ENCODE results near the gene SKOR2.

The SKOR2 gene, protein sequence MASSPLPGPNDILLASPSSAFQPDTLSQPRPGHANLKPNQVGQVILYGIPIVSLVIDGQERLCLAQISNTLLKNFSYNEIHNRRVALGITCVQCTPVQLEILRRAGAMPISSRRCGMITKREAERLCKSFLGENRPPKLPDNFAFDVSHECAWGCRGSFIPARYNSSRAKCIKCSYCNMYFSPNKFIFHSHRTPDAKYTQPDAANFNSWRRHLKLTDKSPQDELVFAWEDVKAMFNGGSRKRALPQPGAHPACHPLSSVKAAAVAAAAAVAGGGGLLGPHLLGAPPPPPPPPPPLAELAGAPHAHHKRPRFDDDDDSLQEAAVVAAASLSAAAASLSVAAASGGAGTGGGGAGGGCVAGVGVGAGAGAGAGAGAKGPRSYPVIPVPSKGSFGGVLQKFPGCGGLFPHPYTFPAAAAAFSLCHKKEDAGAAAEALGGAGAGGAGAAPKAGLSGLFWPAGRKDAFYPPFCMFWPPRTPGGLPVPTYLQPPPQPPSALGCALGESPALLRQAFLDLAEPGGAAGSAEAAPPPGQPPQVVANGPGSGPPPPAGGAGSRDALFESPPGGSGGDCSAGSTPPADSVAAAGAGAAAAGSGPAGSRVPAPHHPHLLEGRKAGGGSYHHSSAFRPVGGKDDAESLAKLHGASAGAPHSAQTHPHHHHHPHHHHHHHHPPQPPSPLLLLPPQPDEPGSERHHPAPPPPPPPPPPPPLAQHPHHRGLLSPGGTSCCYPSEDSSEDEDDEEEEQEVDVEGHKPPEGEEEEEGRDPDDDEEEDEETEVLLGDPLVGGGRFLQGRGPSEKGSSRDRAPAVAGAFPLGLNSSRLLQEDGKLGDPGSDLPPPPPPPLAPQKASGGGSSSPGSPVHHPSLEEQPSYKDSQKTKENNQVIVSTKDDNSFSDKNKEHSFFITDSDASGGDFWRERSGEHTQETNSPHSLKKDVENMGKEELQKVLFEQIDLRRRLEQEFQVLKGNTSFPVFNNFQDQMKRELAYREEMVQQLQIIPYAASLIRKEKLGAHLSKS

DNA sequence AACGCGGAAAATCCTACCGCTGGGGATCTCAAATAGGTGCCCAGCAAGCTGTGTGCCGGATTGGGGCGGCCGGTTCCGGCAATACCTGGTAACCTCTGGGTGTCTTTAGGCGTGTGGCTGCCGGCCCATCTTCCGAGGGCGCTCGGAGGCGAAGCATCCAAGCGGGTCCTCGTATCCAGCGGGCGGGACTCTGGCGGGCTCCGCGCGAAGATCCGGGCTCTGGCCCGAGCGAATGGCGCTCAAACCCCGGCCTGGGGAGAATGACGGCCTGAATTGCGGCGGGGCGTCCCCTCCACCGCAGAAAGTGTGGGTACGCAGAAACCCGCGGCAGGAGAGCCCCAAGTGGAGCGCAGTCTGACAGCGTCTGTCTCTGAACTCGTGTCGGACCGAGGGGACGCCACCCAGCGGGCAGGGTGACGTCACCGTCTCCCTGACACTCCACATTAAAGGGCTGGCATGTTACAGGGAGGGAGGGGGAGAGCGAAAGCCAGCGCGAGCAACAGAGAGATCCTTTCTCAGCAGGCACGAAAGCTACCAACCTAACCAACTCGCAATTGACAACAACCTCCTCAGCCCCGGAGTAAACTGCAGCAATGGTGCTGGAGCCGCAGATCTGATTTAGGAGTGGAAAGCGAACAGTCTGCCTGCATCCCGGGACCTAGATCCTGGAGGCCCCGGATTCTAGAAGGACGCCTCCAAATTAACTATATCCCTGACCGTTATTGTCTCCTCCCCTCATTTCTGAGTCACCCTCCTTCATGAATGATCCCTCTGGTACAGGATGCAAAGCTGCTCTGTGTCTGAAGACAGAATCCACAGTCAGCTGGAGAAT lies at the start of gene SKOR2:
TSS of gene SKOR2 (minus strand) at position 372 of the 832 bp plus-strand sequence. CDS start 2,477 bp downstream, outside the sequence.
- Histone ChIP-seq H3K27me3 (ENCODE audit: low read depth, low read length) (peaks cover 47% of the 10 kb centered on the region), H3K36me3 (replicated peaks; ENCODE audit: low read depth, low read length) (no peaks in the 10 kb centered on the region), H3K4me2 (ENCODE audit: low read length) (no peak within 1 kb of the TSS), H3K4me3 (ENCODE audit: low read length) (no peak within 1 kb of the TSS), H3K4me1 (ENCODE audit: low read length) (no peaks in the 10 kb centered on the region), H3K9me3 (ENCODE audit: insufficient read depth, low read length) (no peaks in the 10 kb centered on the region), H3K79me2 (ENCODE audit: low read length) (no peaks in the 10 kb centered on the region), H3K9ac (ENCODE audit: low read length) (no peak within 1 kb of the TSS), H3K27ac (ENCODE audit: low read length) (no peak within 1 kb of the TSS), H2AFZ (ENCODE audit: low read depth, low read length) (no peak within 1 kb of the TSS), H4K20me1 (ENCODE audit: insufficient read depth, low read length) (0 out of 2 replicates have a peak, but pooled peaks cover 6% of the 10 kb centered on the region)
- TF ChIP-seq EZH2phosphoT487 (IDR thresholded peaks at IDR 0.05; ENCODE audit: low read depth): no peak
- TF ChIP-seq, protein P1, sequence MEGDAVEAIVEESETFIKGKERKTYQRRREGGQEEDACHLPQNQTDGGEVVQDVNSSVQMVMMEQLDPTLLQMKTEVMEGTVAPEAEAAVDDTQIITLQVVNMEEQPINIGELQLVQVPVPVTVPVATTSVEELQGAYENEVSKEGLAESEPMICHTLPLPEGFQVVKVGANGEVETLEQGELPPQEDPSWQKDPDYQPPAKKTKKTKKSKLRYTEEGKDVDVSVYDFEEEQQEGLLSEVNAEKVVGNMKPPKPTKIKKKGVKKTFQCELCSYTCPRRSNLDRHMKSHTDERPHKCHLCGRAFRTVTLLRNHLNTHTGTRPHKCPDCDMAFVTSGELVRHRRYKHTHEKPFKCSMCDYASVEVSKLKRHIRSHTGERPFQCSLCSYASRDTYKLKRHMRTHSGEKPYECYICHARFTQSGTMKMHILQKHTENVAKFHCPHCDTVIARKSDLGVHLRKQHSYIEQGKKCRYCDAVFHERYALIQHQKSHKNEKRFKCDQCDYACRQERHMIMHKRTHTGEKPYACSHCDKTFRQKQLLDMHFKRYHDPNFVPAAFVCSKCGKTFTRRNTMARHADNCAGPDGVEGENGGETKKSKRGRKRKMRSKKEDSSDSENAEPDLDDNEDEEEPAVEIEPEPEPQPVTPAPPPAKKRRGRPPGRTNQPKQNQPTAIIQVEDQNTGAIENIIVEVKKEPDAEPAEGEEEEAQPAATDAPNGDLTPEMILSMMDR (IDR thresholded peaks at IDR 0.05; ENCODE audit: low read depth, low read length): no peak

DNA sequence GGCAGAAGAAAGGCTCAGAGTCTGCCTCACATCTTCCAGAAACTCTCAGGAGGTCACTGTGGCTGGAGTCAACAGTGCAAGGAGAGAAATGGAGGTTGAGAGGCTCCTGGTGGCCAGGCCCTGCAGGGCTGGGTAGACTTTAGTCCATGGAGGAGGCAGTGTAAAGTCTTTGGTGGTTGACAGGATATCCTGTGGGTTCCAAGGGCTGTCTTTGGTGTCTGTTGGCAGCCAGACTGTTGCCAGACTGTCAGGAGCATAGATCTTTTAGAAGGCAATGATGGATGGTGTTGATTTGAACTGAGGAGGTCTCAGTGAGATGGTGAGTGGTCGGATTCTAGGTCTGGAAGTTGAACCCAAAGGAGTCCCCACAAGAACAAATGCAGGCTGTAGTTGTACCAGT lies 45.0 kb upstream of the SKOR2 start:
- Histone ChIP-seq H3K36me3 (replicated peaks; ENCODE audit: low read depth, low read length) (no peaks in the 10 kb centered on the region), H3K27me3 (ENCODE audit: low read depth, low read length) (0 out of 2 replicates have a peak, but pooled peaks cover 6% of the 10 kb centered on the region), H3K4me3 (ENCODE audit: low read length) (no peak overlapping the region), H2AFZ (ENCODE audit: low read depth, low read length) (no peak overlapping the region), H3K79me2 (ENCODE audit: low read length) (no peaks in the 10 kb centered on the region), H3K4me2 (ENCODE audit: low read length) (no peak overlapping the region), H3K27ac (ENCODE audit: low read length) (no peak overlapping the region), H3K9me3 (ENCODE audit: insufficient read depth, low read length) (no peaks in the 10 kb centered on the region), H3K9ac (ENCODE audit: low read length) (no peak overlapping the region), H4K20me1 (ENCODE audit: insufficient read depth, low read length) (no peaks in the 10 kb centered on the region), H3K4me1 (ENCODE audit: low read length) (0 out of 2 replicates have a peak, but pooled peaks cover 5% of the 10 kb centered on the region)
- TF ChIP-seq, protein P1 (IDR thresholded peaks at IDR 0.05; ENCODE audit: low read depth, low read length): no peak
- TF ChIP-seq EZH2phosphoT487 (IDR thresholded peaks at IDR 0.05; ENCODE audit: low read depth): no peak

DNA sequence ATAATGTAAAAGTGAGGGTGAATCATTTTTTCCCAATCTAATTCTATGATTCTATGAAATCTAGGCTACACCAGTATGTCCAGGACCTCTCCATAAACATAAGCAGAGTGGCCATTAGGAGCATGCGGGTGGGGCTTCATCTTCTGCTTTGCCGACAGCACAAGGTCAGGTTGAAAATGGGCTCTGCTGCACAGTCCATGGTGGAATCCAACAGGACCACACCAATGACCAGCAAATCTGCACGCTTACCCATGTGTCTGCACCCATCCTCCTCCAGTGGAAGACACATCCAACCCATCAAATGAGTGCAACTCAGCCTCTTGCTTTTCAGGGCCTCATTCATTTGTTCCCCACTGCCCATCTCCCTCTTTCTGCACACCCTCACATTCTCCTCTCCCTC lies 43.3 kb upstream of the SKOR2 start:
- H3K36me3 ChIP-seq (replicated peaks; ENCODE audit: low read depth, low read length): no peaks in the 10 kb centered on the region
- 0 out of 2 replicates have a peak, but pooled peaks cover 6% of the 10 kb centered on the region for H3K27me3 ChIP-seq (ENCODE audit: low read depth, low read length)
- no peaks in the 10 kb centered on the region for H3K79me2 ChIP-seq (ENCODE audit: low read length)
- no peak overlapping the region for H2AFZ ChIP-seq (ENCODE audit: low read depth, low read length)
- no peaks in the 10 kb centered on the region for H4K20me1 ChIP-seq (ENCODE audit: insufficient read depth, low read length)
- TF ChIP-seq, protein P1 (IDR thresholded peaks at IDR 0.05; ENCODE audit: low read depth, low read length): no peak
- TF ChIP-seq EZH2phosphoT487 (IDR thresholded peaks at IDR 0.05; ENCODE audit: low read depth): no peak
- no peak overlapping the region for H3K9ac ChIP-seq (ENCODE audit: low read length)
- H3K4me2 ChIP-seq (ENCODE audit: low read length): no peak overlapping the region
- H3K4me3 ChIP-seq (ENCODE audit: low read length): no peak overlapping the region
- H3K27ac ChIP-seq (ENCODE audit: low read length): no peak overlapping the region
- no peaks in the 10 kb centered on the region for H3K9me3 ChIP-seq (ENCODE audit: insufficient read depth, low read length)
- H3K4me1 ChIP-seq (ENCODE audit: low read length): 0 out of 2 replicates have a peak, but pooled peaks cover 5% of the 10 kb centered on the region
